ENCODE measurements around the gene WIZ.

Gene WIZ

DNA sequence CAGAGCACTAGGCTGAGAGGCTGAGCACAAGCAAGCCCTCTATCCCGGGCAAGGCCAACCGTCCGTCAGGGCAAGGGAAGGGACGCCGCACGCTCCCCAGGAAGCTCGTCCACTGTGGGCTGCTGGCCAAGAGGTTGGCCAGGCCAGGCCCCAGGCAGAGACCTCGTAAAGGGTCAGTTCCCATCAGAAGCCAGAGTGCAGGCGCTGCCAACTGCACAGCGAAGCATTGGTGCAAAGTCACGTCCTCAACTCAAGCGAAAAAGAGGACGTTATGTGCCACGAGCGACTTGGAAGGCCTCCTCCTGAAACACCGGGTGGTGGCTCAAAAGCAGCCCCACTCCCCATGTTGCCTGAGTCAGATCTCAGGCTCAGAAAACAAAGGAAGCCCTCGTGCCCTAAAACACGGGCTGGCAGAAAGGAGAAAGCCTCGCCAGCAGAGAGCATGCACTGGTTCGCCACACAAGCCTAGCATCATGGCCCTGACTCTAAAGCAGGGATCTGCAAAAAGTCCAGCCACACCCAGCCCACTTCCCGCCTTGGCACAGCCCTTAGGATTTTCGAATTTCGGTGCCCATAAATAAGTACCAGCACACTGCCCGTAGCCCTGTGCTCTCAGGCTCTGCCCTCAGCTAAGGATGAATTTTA, 74.8 kb downstream of the WIZ start:
- DNase-seq (no peak), ATAC-seq (ENCODE audit: insufficient read depth, low read depth) (no peak)
- Histone ChIP-seq H2AFZ (ENCODE audit: low read depth, low read length) (no peak overlapping the region), H4K20me1 (ENCODE audit: insufficient read depth, low read length) (peaks cover 72% of the 10 kb centered on the region), H3K4me2 (ENCODE audit: insufficient read depth, low read length) (peak overlapping the region; percentile 26; the same call in 1 of the 2 replicates), H3K9me3 (ENCODE audit: insufficient read depth, low read length, severe bottlenecking) (no peaks in the 10 kb centered on the region), H3K27me3 (ENCODE audit: insufficient read depth, low read length, poor library complexity) (no peaks in the 10 kb centered on the region), H3K27ac (ENCODE audit: low read length) (no peak overlapping the region; the same call in 1 of the 2 replicates), H3K4me1 (ENCODE audit: insufficient read depth, low read length) (peaks cover 27% of the 10 kb centered on the region), H3K79me2 (ENCODE audit: insufficient read depth, low read length) (peaks cover 88% of the 10 kb centered on the region), H3K4me3 (ENCODE audit: low read depth in 1 of 2, low read length in 2 of 2) (no peak overlapping the region), H3K36me3 (ENCODE audit: insufficient read depth, low read length) (peaks cover 55% of the 10 kb centered on the region), H3K9ac (ENCODE audit: low read depth, low read length) (no peak overlapping the region)
- TF ChIP-seq, protein P1, sequence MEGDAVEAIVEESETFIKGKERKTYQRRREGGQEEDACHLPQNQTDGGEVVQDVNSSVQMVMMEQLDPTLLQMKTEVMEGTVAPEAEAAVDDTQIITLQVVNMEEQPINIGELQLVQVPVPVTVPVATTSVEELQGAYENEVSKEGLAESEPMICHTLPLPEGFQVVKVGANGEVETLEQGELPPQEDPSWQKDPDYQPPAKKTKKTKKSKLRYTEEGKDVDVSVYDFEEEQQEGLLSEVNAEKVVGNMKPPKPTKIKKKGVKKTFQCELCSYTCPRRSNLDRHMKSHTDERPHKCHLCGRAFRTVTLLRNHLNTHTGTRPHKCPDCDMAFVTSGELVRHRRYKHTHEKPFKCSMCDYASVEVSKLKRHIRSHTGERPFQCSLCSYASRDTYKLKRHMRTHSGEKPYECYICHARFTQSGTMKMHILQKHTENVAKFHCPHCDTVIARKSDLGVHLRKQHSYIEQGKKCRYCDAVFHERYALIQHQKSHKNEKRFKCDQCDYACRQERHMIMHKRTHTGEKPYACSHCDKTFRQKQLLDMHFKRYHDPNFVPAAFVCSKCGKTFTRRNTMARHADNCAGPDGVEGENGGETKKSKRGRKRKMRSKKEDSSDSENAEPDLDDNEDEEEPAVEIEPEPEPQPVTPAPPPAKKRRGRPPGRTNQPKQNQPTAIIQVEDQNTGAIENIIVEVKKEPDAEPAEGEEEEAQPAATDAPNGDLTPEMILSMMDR (IDR thresholded peaks at IDR 0.05; ENCODE audit: borderline replicate concordance, extremely low read depth, low read length, poor library complexity, severe bottlenecking) = no peak
- TF ChIP-seq EZH2 (IDR thresholded peaks at IDR 0.05; ENCODE audit: borderline replicate concordance, low read depth, low read length, severe bottlenecking) = no peak

DNA sequence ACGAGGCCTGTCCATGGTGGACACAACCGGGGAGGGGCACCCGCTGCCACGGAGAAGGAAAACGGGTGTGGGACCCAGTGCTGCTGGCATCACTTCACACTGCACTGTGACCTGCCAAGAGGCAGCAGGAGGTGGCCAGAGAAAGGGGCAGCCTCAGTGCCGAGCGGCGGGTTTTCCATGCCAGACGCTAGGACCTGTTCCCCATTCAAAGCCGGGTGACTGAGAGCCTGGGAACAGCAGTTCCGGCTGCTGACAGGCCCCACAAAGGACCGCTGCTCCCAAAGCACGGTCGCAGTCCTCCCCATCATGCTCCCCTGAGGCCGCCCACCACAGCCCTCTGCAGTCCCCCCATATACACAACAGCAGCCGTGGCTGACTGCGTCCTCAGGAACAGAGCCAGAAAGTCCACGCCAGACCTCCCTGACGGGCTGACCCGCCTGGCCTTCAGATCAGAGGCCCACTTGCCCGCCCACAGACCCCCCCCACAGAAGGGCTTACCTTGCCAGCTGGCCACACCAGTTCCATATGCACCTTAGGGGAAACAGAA, 75.6 kb downstream of the WIZ start:
- peaks cover 27% of the 10 kb centered on the region for H3K4me1 ChIP-seq (ENCODE audit: insufficient read depth, low read length)
- H3K4me3 ChIP-seq (ENCODE audit: low read depth in 1 of 2, low read length in 2 of 2) = no peak overlapping the region
- DNase-seq = no peak
- H4K20me1 ChIP-seq (ENCODE audit: insufficient read depth, low read length) = peaks cover 78% of the 10 kb centered on the region
- peaks cover 84% of the 10 kb centered on the region for H3K79me2 ChIP-seq (ENCODE audit: insufficient read depth, low read length)
- H3K27me3 ChIP-seq (ENCODE audit: insufficient read depth, low read length, poor library complexity) = no peaks in the 10 kb centered on the region
- H3K9ac ChIP-seq (ENCODE audit: low read depth, low read length) = no peak overlapping the region
- no peaks in the 10 kb centered on the region for H3K9me3 ChIP-seq (ENCODE audit: insufficient read depth, low read length, severe bottlenecking)
- no peak overlapping the region for H2AFZ ChIP-seq (ENCODE audit: low read depth, low read length)
- no peak for ATAC-seq (ENCODE audit: insufficient read depth, low read depth)
- no peak overlapping the region for H3K27ac ChIP-seq (ENCODE audit: low read length)
- TF ChIP-seq EZH2 (IDR thresholded peaks at IDR 0.05; ENCODE audit: borderline replicate concordance, low read depth, low read length, severe bottlenecking) = no peak
- TF ChIP-seq, protein P1 (IDR thresholded peaks at IDR 0.05; ENCODE audit: borderline replicate concordance, extremely low read depth, low read length, poor library complexity, severe bottlenecking) = no peak
- H3K4me2 ChIP-seq (ENCODE audit: insufficient read depth, low read length) = no peak overlapping the region
- peaks cover 63% of the 10 kb centered on the region for H3K36me3 ChIP-seq (ENCODE audit: insufficient read depth, low read length)

DNA sequence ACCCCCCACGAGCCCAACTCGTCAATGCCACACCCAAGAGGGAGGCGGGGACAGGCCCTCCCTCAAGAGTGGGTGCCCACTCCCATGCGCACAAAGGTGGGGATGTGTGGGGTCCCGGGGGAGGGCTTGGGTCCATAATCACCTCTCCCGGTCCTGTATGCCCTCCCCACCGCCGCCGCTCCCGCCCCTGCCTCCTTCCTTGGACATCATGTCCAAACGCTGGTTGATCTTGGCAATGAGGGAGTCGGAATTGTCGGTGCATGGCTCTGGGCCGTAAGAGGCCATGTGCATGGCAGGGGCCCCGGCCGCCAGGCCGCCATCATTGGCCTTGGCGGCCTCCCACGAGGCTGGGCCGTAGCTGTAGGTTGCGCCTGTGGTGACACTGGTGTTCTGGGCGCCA, 76.1 kb downstream of the WIZ start:
- H2AFZ ChIP-seq (ENCODE audit: low read depth, low read length) = no peak overlapping the region
- H3K4me2 ChIP-seq (ENCODE audit: insufficient read depth, low read length) = no peak overlapping the region
- H3K9ac ChIP-seq (ENCODE audit: low read depth, low read length) = no peak overlapping the region
- TF ChIP-seq EZH2 (IDR thresholded peaks at IDR 0.05; ENCODE audit: borderline replicate concordance, low read depth, low read length, severe bottlenecking) = no peak
- TF ChIP-seq, protein P1 (IDR thresholded peaks at IDR 0.05; ENCODE audit: borderline replicate concordance, extremely low read depth, low read length, poor library complexity, severe bottlenecking) = no peak
- H3K27ac ChIP-seq (ENCODE audit: low read length) = no peak overlapping the region
- ATAC-seq (ENCODE audit: insufficient read depth, low read depth) (no peak), DNase-seq (no peak)
- peaks cover 27% of the 10 kb centered on the region for H3K4me1 ChIP-seq (ENCODE audit: insufficient read depth, low read length)
- H3K4me3 ChIP-seq (ENCODE audit: low read depth in 1 of 2, low read length in 2 of 2) = no peak overlapping the region
- H4K20me1 ChIP-seq (ENCODE audit: insufficient read depth, low read length) = peaks cover 81% of the 10 kb centered on the region
- H3K79me2 ChIP-seq (ENCODE audit: insufficient read depth, low read length) = peaks cover 78% of the 10 kb centered on the region
- H3K27me3 ChIP-seq (ENCODE audit: insufficient read depth, low read length, poor library complexity) = no peaks in the 10 kb centered on the region
- no peaks in the 10 kb centered on the region for H3K9me3 ChIP-seq (ENCODE audit: insufficient read depth, low read length, severe bottlenecking)
- peaks cover 68% of the 10 kb centered on the region for H3K36me3 ChIP-seq (ENCODE audit: insufficient read depth, low read length)
